ENCODE measurements around the gene B3GAT3. TPM values are rescaled to one million over a fixed set of nuclear protein-coding genes. Genes with fewer than 3 reads are reported as not detected.

The B3GAT3 gene
- total and polyA plus RNA-seq, 10 of the 15 experiments (the other 5 are each of a cell fraction or from before 2014, with no cell fraction given) = 0.31 to 52.7 (median 29.8) TPM

- no peak for TF ChIP-seq EZH2 (IDR thresholded peaks at IDR 0.05; ENCODE audit: borderline replicate concordance, control insufficient read depth, low read depth, low read length)
- TF ChIP-seq SUPT20H (IDR thresholded peaks at IDR 0.05; ENCODE audit: borderline replicate concordance, control insufficient read depth, low read depth, low read length) = no peak
- TF ChIP-seq SPI1 (IDR thresholded peaks at IDR 0.05; ENCODE audit: borderline replicate concordance, insufficient read depth, low read depth, low read length) = 0 out of 2 replicates have a peak, but pooled peaks have one; percentile 1
- TF ChIP-seq RAD21 (IDR thresholded peaks at IDR 0.05; ENCODE audit: insufficient read depth, low read depth, low read length) = no peak
- no peak for TF ChIP-seq ZNF622 (IDR thresholded peaks at IDR 0.05)
- TF ChIP-seq, protein P1, sequence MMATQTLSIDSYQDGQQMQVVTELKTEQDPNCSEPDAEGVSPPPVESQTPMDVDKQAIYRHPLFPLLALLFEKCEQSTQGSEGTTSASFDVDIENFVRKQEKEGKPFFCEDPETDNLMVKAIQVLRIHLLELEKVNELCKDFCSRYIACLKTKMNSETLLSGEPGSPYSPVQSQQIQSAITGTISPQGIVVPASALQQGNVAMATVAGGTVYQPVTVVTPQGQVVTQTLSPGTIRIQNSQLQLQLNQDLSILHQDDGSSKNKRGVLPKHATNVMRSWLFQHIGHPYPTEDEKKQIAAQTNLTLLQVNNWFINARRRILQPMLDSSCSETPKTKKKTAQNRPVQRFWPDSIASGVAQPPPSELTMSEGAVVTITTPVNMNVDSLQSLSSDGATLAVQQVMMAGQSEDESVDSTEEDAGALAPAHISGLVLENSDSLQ (IDR thresholded peaks at IDR 0.05) = peak; percentile 72
- peak; percentile 86 to 91 for TF ChIP-seq BHLHE40 (IDR thresholded peaks at IDR 0.05; ENCODE audit: borderline replicate concordance in 1 of 2, low read depth in 2 of 2, low read length in 1 of 2)
- peak; percentile 43 to 59 for TF ChIP-seq EGR1 (IDR thresholded peaks at IDR 0.05; ENCODE audit: borderline replicate concordance in 1 of 2, low read depth in 2 of 2, low read length in 2 of 2)
- TF ChIP-seq CREM (IDR thresholded peaks at IDR 0.05; ENCODE audit: low read depth) = peak; percentile 97
- no peak for TF ChIP-seq NRF1 (conservative IDR thresholded peaks at IDR 0.05; ENCODE audit: low read depth, low read length)
- TF ChIP-seq MTA3 (IDR thresholded peaks at IDR 0.05; ENCODE audit: borderline replicate concordance, low read length) = no peak
- TF ChIP-seq IRF4 (IDR thresholded peaks at IDR 0.05; ENCODE audit: low read depth, low read length) = 0 out of 2 replicates have a peak, but pooled peaks have one; percentile 11
- TF ChIP-seq FOS (IDR thresholded peaks at IDR 0.05; ENCODE audit: borderline replicate concordance, extremely low read depth, insufficient read length) = no peak
- TF ChIP-seq ZNF217 (IDR thresholded peaks at IDR 0.05) = no peak
Measured at GRCh38 chr11:62621567-62622470, at the start of gene B3GAT3 (continued).
